ENCODE data around the gene EPB41L4B. TPM values are rescaled to one million over a fixed set of nuclear protein-coding genes. Genes with fewer than 3 reads are reported as not detected.

The EPB41L4B gene
- total RNA-seq, 1 donor from 2014 or later, result 3.7 TPM

GRCh38 chr9:109251776-109252106 is 69.1 kb downstream of the EPB41L4B start:
- H3K4me1 Mint-ChIP-seq (ENCODE audit: low read depth), result peaks cover 55% of the 10 kb centered on the region
- peak overlapping the region; percentile 68 for H3K27ac Mint-ChIP-seq (ENCODE audit: unreplicated experiment)
- no peaks in the 10 kb centered on the region for H3K9me3 Mint-ChIP-seq (ENCODE audit: low read depth)
- H3K36me3 Mint-ChIP-seq (ENCODE audit: low read depth), result no peaks in the 10 kb centered on the region
- DNase-seq (ENCODE audit: low spot score), result no peak
- TF ChIP-seq CTCF (IDR thresholded peaks at IDR 0.05), result no peak
- H3K4me3 Mint-ChIP-seq (ENCODE audit: unreplicated experiment), result no peak overlapping the region
- no peaks in the 10 kb centered on the region for H3K27me3 Mint-ChIP-seq (ENCODE audit: low read depth)

DNA sequence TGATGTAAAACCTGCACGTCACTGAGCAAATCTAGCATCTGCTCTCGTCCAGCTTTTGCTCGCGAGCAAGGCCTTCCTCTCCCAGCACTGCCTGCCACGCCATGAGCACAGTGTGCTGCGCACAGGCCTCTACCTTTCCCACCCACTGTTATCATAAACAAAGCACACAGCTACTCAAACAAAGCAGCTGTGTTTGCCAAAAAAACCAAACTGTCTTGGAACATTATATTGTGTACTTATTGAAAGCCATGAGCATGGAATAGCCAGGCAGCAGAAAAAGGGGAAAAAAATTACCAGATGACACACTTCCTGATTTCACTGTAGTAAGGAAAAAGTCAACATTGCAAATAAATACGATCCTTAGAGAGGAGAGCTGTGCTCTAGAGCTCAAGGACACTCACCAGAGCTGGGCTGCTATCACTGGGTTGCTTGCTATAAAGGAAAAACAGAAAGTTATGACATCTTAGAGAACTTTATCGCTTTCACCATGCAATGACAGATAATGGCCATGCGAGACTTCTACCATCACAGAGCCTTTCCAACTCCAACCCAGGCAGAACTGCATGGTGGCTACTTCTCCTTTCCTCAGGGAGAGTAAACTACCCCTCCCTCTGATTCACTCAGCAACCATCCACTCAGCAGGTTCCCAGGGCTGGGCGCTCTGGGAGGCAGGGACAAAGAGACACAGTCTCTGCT is 69.6 kb downstream of the EPB41L4B start:
- no peak for TF ChIP-seq CTCF (IDR thresholded peaks at IDR 0.05)
- H3K4me3 Mint-ChIP-seq (ENCODE audit: unreplicated experiment), result no peak overlapping the region
- H3K27me3 Mint-ChIP-seq (ENCODE audit: low read depth), result no peaks in the 10 kb centered on the region
- no peaks in the 10 kb centered on the region for H3K9me3 Mint-ChIP-seq (ENCODE audit: low read depth)
- H3K36me3 Mint-ChIP-seq (ENCODE audit: low read depth), result no peaks in the 10 kb centered on the region
- no peak for DNase-seq (ENCODE audit: low spot score)
- peak overlapping the region; percentile 68 for H3K27ac Mint-ChIP-seq (ENCODE audit: unreplicated experiment)
- peaks cover 55% of the 10 kb centered on the region for H3K4me1 Mint-ChIP-seq (ENCODE audit: low read depth)

DNA sequence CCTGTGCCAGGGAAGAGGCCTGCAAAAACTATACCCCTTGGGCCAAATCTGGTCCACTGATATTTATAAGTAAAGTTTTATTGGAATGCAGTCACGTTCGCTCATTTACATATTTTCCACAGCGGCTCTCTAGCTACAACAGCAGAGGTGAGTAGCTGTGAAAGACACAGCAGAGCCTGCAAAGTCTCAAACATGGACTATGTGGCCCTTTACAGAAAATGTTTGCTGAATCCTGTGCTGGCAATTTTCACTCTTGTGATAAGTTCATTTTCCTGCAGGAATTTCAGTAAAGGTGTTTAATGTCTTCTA is 70.1 kb downstream of the EPB41L4B start:
- DNase-seq (ENCODE audit: low spot score), result no peak
- Mint-ChIP-seq H3K27me3 (ENCODE audit: low read depth) (no peaks in the 10 kb centered on the region), H3K9me3 (ENCODE audit: low read depth) (no peaks in the 10 kb centered on the region), H3K4me1 (ENCODE audit: low read depth) (peaks cover 55% of the 10 kb centered on the region), H3K27ac (ENCODE audit: unreplicated experiment) (peak overlapping the region; percentile 68), H3K36me3 (ENCODE audit: low read depth) (no peaks in the 10 kb centered on the region), H3K4me3 (ENCODE audit: unreplicated experiment) (no peak overlapping the region)
- no peak for TF ChIP-seq CTCF (IDR thresholded peaks at IDR 0.05)

- H3K9me3 Mint-ChIP-seq (ENCODE audit: low read depth), result no peaks in the 10 kb centered on the region
- peaks cover 54% of the 10 kb centered on the region for H3K4me1 Mint-ChIP-seq (ENCODE audit: low read depth)
- no peak overlapping the region for H3K4me3 Mint-ChIP-seq (ENCODE audit: unreplicated experiment)
Observed at GRCh38 chr9:109250311-109250741, 70.5 kb downstream of the EPB41L4B start.

GRCh38 chr9:109249615-109250014 is 71.2 kb downstream of the EPB41L4B start:
- no peak overlapping the region for H3K4me3 Mint-ChIP-seq (ENCODE audit: unreplicated experiment)
- H3K4me1 Mint-ChIP-seq (ENCODE audit: low read depth), result peaks cover 49% of the 10 kb centered on the region
- DNase-seq (ENCODE audit: low spot score), result no peak
- no peak overlapping the region for H3K27ac Mint-ChIP-seq (ENCODE audit: unreplicated experiment)
- H3K27me3 Mint-ChIP-seq (ENCODE audit: low read depth), result no peaks in the 10 kb centered on the region
- H3K9me3 Mint-ChIP-seq (ENCODE audit: low read depth), result no peaks in the 10 kb centered on the region
- no peak for TF ChIP-seq CTCF (IDR thresholded peaks at IDR 0.05)
- H3K36me3 Mint-ChIP-seq (ENCODE audit: low read depth), result no peaks in the 10 kb centered on the region

More at GRCh38 chr9:109250311-109250741, 70.5 kb downstream of the EPB41L4B start:
- H3K27me3 Mint-ChIP-seq (ENCODE audit: low read depth), result no peaks in the 10 kb centered on the region
- H3K36me3 Mint-ChIP-seq (ENCODE audit: low read depth), result no peaks in the 10 kb centered on the region
- DNase-seq (ENCODE audit: low spot score), result no peak
- no peak for TF ChIP-seq CTCF (IDR thresholded peaks at IDR 0.05)
- no peak overlapping the region for H3K27ac Mint-ChIP-seq (ENCODE audit: unreplicated experiment)

All from chondrocyte (in vitro differentiated cells).